Right kidney (tissue), 1 donor: Measurements from ENCODE around the gene IFT80.
"Not testable (repeated sequence)": the region's sequence is repeated elsewhere in the genome, so short reads cannot be mapped to it uniquely, and the experiment has no call there.

Experiments used
- DNase-seq: peaks from one replicate; pipeline ENCODE4 v3.0.0-alpha.2; 2016

IFT80 gene

DNA sequence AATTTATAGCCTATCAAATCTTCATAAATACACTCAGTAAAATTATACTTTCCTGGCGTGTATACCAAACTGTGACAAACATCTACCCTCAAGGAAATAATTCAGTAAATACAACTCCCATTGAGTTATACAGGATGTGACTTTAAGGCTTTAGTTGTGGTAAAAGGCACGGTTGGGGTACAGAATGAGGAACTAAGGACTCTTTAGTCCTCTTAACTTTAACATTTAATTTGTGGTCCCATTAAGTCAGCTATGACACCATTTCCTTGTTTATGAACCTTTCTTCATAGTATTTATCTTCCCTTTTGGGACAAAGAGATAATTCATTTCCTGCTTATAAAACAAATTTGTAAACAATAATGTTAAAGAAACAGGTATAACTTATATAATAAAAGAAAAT, 30.2 kb downstream of the IFT80 start:
- DNase-seq: no peak

DNA sequence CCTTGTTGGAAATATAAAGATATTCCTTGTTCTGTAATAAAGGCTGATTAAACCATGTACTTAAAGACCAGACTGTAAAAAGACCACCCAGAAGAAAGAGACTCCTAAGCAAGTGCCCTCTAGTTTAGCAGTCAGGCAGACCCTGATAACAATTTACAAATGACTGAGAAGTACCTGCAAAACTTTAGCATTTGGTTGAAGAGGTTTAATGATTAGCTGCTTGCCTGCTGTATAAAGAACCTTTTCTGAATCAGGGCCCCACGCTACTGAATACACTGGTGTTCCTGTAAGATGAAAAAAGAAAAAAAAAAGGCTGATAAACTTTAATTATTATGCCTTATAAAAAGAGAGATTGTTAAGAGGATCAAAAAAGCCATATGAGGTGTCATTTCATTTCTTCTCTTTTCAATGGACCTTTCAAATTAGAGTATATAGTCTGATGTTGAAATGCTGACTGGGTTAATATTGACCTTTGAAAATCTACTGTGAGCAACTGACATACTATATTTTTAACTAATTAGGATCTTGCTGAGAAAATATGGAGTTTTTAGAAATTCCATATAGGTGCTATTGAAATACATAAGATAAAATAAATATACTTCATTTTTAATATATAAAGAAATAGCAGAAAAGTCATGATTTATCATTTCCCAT, 33.0 kb downstream of the IFT80 start:
- DNase-seq: no peak

DNA sequence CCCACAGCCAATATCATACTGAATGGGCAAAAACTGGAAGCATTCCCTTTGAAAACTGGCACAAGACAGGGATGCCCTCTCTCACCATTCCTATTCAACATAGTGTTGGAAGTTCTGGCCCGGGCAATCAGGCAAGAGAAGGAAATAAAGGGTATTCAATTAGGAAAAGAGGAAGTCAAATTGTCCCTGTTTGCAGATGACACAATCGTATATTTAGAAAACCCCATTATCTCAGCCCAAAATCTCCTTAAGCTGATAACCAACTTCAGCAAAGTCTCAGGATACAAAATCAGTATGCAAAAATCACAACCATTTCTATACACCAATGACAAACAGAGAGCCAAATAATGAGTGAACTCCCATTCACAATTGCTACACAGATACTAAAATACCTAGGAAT, 36.1 kb downstream of the IFT80 start:
- not testable (repeated sequence) for DNase-seq

DNA sequence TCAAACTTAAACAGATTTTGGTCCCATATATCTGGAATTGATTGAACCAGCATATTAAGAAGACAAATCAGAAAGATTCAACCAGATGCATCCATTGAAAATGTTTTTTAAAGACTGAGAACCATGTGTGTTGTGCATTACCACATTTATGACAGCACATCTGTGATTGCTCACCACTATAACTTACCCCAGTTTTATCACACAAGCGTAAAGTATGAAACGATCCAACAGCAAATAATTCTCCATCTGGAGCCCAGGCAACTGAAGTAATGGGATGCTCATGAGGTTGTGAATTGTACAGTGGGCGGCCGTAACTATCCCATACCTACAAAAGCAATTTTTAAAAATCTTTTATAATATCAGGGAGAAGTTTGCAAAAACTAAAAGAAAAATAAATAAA, 43.2 kb downstream of the IFT80 start:
- no peak for DNase-seq

DNA sequence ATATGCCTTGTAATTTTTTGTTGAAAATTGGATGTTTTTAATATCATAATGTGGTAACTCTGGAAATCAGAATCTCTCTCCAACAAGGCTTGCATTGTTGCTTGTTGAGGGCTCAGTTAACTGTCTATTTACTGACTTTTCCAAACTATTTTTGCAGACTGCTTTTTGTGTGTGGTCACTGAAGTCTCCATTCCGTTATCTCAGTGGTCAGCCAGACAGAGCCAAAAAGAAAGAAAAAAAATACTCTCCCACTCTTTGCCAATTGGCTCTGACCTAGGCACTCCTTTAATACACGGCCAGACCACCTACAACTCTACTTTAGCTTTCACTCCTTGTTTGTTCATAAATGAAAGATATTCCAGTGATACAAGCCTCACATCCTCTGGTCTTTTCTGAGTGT, 52.5 kb downstream of the IFT80 start:
- no peak for DNase-seq

DNA sequence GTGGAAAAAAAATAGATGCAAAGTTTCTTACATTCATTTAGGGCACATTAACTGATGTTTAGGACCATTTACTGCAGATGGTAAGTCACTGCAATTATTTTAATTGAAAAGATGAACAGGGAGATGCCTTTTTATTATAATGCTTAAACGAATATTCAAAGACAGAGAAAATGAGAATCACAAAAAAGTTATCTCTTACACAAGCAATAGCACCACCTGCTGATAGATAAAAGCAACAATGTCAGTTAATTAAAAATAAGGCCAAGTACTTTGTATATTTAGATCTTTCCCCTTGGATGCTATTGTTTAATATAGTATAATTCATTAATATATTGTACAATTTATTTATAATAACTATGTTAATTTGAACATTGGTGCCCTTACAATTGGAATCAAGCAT, 55.9 kb downstream of the IFT80 start:
- no peak for DNase-seq

DNA sequence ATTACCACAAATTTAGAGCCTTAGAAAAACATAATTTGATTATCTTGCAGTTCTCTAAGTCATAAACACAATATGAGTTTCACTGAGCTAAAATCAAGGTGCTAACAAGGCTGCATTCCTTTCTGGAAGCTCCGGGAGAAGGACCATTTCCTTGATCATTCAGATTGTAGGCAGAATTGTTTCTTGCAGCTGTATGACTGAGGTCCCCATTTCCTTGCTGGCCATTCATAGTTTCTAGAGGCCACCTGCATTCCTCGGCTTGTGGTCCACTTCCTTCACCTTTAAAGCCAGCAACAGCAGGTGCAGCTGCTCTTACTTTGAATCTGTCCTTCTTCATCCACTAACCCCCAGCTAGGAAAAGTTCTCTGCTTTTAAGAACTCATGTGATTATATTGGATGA, 58.7 kb downstream of the IFT80 start:
- DNase-seq: no peak

DNA sequence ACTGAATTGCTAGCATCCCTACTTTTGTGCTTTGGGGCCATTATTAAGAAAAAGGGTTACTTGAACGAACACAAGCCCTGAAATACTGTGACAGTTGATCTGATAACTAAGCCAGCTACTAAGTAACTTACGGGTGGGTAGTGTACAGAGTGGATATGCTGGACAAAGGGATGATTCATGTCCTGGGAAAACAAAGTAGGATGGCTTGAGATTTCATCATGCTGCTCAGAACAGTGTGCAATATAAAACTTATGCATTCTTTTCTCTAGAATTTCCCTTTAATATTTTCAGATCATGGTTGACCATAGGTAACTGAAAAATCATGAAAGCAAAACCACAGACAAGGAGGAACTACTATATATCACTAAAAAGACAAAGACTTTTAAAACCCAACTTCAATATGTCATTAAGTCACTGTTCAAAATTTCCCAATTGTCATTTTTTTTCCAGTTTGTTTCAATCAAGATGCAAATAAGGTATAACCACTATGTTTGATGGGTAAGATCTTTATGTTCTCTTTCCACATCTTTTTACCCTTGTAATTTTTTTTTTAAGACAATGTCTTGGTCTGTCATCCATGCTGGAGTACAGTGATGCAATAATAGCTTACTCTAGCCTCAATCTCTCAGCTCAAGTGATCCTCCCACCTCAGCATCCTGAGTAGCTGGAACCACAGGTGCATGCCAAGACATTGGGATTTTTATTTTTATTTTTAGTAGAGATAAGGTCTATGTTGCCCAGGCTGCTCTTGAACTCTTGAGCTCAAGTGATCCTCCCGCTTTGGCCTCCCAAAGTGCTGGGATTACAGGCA, 67.7 kb downstream of the IFT80 start:
- no peak for DNase-seq

DNA sequence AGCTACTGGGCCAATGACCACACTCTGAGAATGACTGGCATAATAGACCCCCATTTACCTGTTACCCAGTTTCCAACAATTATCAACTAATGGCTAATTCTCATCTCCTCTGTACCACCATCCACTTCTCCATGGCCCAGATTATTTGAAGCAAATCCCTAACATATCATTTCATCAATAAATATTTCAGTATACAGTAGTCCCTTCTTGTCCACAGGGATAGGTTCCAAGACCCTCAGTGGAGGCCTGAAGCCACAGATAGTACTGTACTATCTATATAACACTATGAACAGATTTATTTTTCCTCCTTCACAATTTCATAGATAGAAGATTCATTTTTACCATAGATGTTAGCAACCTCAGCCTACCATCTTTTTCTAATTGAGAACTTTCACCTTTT, 68.3 kb downstream of the IFT80 start:
- no peak for DNase-seq

DNA sequence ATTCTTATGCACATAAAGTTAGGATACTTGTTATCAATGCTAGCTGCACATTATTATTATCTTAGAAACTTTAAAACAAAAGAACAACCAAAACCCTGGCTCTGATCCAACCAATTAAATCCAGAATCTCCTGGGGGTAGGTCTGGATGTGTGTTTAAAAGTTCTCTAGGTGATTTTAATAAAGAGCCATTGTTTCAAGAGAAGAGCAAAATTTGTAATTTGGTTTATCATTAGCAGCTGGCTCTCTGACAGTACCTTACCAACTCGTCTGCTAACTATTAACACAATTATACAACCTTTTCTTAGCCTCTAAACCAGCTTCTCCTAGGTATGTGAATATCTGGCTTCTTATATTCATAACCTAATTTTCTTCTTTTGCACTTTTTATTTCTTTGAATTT, 68.9 kb downstream of the IFT80 start:
- DNase-seq: no peak

DNA sequence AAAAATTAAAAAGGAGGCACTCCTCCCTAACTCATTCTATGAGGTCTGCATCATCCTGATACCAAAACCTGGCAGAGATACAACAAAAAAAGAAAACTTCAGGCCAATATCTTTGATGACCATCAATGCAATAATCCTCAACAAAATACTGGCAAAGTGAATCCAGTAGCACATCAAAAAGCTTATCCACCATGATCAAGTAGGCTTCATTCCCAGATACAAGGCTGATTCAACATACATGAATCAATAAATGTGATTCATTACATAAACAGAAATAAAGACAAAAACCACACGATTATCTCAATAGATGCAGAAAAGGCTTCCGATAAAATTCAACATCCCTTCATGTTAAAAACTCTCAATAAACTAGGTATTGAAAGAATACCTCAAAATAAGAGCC, 72.7 kb downstream of the IFT80 start:
- not testable (repeated sequence) for DNase-seq

DNA sequence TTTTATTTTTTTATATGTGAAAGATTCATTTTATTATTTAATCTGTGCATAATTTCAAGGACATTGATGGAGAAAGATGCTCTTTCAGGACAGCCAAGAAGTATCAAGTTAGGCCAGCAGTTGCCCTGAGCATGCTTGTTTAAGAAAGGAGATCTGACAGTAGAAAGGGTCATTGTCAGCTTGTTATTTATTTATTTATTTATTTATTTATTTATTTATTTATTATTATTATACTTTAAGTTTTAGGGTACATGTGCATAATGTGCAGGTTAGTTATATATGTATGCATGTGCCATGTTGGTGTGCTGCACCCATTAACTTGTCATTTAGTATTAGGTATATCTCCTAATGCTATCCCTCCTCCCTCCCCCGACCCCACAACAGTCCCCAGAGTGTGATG, 77.2 kb downstream of the IFT80 start:
- DNase-seq: not testable (repeated sequence)

DNA sequence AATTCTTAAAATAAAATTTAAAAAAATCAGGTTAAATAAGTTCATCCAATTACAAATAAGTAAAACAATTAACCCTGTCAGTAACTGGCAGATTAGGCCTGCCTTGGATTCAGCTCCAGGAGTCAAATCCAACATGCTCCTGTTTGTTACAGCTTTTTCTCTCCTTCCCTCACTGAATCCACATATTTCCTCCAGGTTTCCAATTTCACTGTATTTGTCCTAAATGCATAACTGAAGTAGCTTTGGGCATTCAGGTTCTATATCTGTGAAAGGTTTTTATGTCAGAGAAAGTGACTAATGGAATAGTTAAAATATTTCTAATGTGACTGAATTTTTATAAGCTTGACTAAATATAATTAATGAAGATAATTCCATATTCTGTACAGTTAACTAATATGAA, 79.7 kb downstream of the IFT80 start:
- no peak for DNase-seq

DNA sequence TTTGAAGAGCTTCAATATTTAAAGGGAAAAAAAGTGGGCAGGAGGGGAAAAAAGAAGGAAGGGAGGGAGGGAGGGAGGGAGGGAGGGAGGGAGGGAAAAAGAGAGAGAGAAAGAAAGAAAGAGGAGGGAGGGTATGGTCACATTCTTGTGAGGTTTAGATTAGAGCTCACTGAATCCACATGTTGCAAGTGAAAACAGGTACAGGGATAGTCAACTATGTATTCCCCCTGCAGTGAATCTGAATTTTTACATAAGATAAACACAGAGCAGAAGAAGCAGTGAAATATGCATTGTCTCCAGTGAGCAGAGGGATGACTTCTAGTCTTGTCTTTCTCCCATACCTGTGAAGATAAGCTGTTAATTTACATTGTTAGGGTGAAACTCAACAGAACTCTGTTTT, 84.0 kb downstream of the IFT80 start:
- DNase-seq: no peak

DNA sequence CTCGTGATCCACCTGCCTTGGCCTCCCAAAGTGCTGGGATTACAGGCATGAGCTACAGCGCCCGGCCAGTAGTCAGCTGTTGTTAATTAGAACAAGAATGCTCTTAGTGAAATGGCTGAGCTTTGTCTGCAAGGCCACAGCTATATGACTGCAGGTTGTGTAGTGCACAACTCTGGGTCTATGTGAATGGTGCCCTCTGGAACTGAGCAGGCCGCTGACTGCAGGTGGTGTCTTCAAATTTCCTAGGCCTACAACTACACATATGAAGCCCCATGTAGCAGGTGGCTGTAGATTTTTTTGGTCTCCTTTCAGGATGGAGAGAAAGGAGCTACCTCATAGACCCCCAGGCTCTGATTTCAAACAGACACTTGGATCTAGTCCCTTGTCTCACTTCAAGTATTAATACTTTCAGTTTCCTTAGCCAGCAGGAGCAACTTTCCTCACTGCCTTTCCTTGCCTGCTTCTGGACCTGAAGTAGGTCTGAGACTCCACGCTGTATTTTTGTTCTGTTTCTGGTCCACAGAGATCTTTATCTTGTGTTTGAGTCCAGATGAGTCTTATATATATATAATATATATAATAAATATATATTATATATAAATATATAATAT, 86.9 kb downstream of the IFT80 start:
- no peak for DNase-seq

DNA sequence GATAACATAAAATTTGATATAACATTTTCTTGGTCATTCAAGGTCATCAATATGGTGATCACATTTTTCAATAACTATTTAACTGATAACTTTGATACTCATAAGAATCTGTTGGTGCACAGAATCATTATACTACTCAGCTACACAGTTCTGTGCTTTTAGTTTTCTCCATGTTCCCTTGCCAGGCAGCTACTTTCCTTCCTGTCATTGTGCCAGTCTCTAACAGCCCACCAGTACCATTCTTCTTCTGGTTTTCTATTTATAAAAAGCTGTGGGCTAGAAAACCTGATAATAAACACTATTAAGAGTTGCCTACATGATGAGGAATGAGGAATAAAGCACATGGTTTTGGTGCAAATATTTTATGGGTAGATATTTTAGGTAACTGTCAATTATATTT, 96.2 kb downstream of the IFT80 start:
- no peak for DNase-seq

DNA sequence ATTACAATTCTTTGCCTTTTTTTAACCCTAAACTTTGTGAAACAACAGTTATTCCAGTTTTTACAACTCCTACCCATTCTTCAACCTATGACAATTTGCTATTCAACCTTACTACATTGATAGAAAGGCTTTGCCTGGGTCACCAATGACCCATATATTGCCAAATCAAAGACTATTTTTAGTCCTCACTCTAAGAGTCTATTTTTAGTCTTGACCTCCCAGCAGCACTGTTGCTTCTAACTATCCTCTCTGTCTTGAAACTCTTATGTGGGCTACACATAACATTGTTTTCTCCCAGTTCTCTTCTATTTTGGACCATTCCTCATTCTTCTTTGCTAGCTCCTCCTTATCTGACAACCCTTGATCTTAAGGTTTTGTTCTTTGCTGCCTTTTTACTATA, 102.4 kb downstream of the IFT80 start:
- no peak for DNase-seq

DNA sequence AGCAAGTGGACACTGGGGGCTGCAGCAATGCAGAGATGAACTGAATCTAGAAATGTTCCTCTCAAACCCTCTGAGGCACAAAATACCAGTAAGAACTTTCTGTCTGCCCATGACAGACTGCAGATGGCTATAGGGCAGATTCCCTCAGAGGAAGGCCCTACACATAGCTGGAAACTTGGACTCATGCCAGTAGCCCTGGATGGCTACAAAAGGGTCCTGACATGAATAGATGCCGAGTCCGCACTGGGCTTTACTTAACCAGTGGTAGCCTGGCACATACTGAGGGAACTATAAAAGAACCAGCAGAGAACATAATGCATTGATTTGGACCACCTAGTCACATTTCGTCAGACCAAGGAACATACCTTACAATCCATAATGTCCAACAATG, 107.1 kb downstream of the IFT80 start:
- DNase-seq: no peak

DNA sequence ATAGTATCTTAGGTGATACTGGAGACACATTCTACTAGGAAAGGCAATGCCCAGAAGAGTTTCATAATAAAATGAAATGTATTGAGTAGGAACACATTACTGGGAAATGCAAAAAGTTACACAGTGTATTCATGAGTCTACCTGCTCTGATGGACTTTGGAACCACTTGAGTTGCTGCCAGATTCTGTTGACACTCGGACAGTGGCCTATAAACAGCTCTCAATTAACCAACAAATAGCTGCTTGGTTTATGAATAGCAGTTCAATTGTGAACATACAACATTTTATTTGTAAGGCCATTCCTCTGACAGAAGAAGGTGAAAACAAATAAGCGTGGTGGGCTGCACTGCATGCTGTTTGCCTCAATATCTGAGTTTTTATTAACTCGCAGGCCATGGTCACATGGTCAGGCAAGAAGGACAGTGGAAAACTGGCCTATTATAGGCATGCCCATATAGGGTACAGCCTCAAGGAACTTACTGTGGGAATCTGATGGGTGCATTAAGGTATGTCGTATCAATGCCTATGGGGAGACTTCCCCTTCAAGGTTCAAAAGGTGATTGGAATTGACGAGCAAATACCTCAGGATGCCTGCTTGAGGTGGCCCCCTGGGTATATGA, 107.6 kb downstream of the IFT80 start:
- no peak for DNase-seq

DNA sequence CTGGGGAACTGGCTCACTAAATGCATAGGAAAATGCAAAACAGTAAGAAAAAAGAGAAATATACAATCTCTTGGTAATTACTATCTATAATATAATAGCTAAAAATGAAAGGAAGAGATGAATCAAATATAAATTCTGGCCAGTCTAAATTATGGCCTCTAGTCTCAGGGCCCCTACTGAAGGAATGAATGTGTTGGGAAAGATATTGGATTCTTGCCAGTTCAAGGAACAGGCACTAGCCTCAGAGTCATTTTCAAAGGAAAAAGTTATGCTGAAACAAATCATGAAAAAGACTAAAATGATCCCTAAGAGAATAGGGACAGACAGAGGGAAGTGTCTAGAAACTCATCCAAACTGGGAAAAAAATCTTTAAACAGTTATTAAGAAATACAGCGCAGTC, 111.4 kb downstream of the IFT80 start:
- no peak for DNase-seq

DNA sequence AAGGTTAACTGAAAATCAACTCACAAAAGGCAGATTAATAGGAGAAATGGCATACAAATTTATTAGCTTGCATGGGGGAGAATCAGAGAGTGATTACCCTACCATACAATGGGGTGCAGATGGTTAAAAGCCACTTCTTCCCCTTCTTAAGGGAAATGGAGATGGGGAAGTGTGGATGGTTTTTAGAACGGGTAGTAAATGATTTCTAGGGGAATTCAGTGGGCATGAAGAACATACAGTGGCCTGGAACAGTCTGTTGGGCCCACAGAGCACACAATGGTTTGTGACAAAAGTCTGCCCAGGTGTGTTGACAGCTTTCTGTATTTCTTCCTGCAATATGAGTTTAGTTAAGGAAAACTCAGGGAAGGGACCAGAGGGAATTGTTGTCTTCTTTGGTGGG, 112.8 kb downstream of the IFT80 start:
- DNase-seq: no peak

DNA sequence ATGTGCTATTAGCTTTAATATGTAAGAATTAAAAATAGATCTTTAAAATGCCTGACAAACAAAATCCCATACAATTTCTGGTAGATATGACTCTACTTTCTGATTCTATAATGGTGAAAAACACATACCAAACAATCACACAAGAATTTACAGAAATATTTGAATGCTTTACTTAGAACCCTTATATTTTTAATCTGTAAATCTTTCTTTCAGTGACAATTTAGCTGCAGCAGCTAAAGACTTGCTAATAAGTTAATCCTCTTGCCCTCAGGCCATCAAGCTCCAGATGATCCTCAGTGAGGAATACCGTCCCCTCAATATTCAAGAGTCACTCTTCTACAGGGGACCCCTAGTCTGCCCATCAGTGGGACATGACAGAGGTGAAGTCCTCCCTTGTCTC, 118.2 kb downstream of the IFT80 start:
- no peak for DNase-seq

DNA sequence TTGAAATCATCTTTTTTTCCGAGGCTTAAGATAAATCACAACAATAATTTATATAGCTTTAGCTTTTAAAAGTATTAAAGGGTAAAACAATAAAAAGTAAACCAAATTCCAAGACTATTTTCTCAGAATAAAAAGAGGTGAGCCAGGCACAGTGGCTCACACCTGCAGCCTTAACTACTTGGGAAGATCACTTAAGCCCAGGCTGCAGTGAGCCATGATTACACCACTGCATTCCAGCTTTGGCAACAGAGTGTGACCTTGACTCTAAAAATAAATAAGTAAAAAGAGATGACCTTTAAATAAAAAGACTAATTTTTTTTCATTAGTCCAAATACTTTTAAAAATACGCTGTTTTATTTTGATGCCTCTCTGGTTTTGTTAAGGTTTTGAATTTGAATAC, 119.4 kb downstream of the IFT80 start:
- no peak for DNase-seq

DNA sequence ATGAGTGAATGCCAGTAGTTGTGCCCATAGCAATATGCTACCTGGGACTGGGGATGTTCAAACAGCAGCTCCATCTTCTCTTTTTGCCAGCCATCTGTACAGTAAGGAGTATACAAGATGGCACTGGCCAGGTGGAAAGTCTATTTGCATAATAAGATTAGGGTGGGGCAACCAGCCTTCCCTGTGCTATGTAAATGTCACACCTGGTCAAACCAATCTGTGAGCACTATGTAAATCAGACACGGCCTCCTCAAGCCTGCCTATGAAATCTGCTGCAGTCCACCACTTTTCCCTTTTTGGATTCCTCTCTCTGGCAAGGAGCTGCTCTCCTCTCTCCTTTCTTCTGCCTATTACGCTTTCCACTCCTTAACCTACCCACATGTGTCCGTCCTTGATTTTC, 120.8 kb downstream of the IFT80 start:
- no peak for DNase-seq
